HL-60 (cell line): Measurements from ENCODE around the gene CCDC138.

Experiments used
- GABPA ChIP-seq: IDR thresholded peaks from 2 replicates; pipeline ENCODE4 v1.6.1; 2012; ENCODE audit warnings: low read depth
- POLR2AphosphoS5 ChIP-seq: IDR thresholded peaks from 2 replicates; pipeline ENCODE4 v1.6.1; 2012; ENCODE audit warnings: low read depth
- REST ChIP-seq: IDR thresholded peaks from 2 replicates; pipeline ENCODE4 v1.6.1; 2012; ENCODE audit warnings: low read depth; ENCODE audit not compliant: insufficient replicate concordance
- SPI1 ChIP-seq: IDR thresholded peaks from 2 replicates; pipeline ENCODE4 v1.6.1; 2012; ENCODE audit warnings: low read depth, mild to moderate bottlenecking, borderline replicate concordance
- TF ChIP-seq, protein P1 (sequence below): IDR thresholded peaks from one replicate; pipeline ENCODE4 v1.5.1; 2011; ENCODE audit warnings: low read length, control low read depth, inconsistent platforms; ENCODE audit not compliant: insufficient read depth

GRCh38 chr2:108923736-108924579 lies 137.4 kb downstream of the CCDC138 start:
- TF ChIP-seq, protein P1, sequence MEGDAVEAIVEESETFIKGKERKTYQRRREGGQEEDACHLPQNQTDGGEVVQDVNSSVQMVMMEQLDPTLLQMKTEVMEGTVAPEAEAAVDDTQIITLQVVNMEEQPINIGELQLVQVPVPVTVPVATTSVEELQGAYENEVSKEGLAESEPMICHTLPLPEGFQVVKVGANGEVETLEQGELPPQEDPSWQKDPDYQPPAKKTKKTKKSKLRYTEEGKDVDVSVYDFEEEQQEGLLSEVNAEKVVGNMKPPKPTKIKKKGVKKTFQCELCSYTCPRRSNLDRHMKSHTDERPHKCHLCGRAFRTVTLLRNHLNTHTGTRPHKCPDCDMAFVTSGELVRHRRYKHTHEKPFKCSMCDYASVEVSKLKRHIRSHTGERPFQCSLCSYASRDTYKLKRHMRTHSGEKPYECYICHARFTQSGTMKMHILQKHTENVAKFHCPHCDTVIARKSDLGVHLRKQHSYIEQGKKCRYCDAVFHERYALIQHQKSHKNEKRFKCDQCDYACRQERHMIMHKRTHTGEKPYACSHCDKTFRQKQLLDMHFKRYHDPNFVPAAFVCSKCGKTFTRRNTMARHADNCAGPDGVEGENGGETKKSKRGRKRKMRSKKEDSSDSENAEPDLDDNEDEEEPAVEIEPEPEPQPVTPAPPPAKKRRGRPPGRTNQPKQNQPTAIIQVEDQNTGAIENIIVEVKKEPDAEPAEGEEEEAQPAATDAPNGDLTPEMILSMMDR = no peak
- TF ChIP-seq POLR2AphosphoS5 (no peak), REST (no peak), GABPA (no peak), SPI1 (no peak)
